Gastrocnemius medialis (tissue), 4 donors: Measurements from ENCODE around the gene PNMA6F. TPM values are rescaled to one million over a fixed set of nuclear protein-coding genes. Genes with fewer than 3 reads are reported as not detected.

Experiments used
- ATAC-seq, 2 donors: fragments of 150-250 bp; one replicate each; pipeline ENCODE4 v1.9.1; 2016
- DNase-seq, 2 donors: peaks; one replicate each; pipeline ENCODE4 v3.0.0-alpha.2; 2019
- H3K27ac ChIP-seq, 4 donors: fragments of 200-600 bp; sonication (generic); 1 replicate in 1 of 4; 2 replicates in 3 of 4; pipeline ENCODE4 v1.5.1; 2016 to 2018; ENCODE audit warnings: mild to moderate bottlenecking in 2 of 4, moderate library complexity in 1 of 4
- H3K27me3 ChIP-seq, 3 donors: fragments of 200-600 bp; sonication (generic) in 2 of 3; 1 replicate in 1 of 3; 2 replicates in 2 of 3; pipeline versions ENCODE4 v1.5.1 to v1.6.0; 2016 to 2019; ENCODE audit warnings: mild to moderate bottlenecking in 1 of 3, moderate library complexity in 1 of 3
- H3K36me3 ChIP-seq, 2 donors: fragments of 200-600 bp; sonication (generic) in 1 of 2; one replicate each; pipeline ENCODE4 v1.5.1; 2017 to 2018
- H3K4me1 ChIP-seq, 2 donors: fragments of 200-600 bp; sonication (generic) in 1 of 2; one replicate each; pipeline ENCODE4 v1.5.1; 2016 to 2017; ENCODE audit warnings: mild to moderate bottlenecking in 2 of 2
- H3K4me3 ChIP-seq, 4 donors: fragments of 200-600 bp; sonication (generic) in 3 of 4; 1 replicate in 1 of 4; 2 replicates in 3 of 4; pipeline ENCODE4 v1.5.1; 2016 to 2019; ENCODE audit warnings: mild to moderate bottlenecking in 2 of 4
- H3K9me3 ChIP-seq, 3 donors: fragments of 200-600 bp; sonication (generic) in 2 of 3; 1 replicate in 1 of 3; 2 replicates in 2 of 3; pipeline ENCODE4 v1.5.1; 2016 to 2019
- CTCF ChIP-seq, 5 experiments: fragments of 450-650 bp in 3 of 5; fragments of 200-600 bp in 2 of 5; sonication (generic) in 2 of 5; IDR thresholded peaks in 4 of 5; conservative IDR thresholded peaks in 1 of 5; 1 replicate in 4 of 5; 2 replicates in 1 of 5; pipeline ENCODE4 v1.5.1; 2016 to 2019; ENCODE audit warnings: antibody characterized with exemption in 5 of 5, mild to moderate bottlenecking in 3 of 5, moderate library complexity in 3 of 5
- POLR2A ChIP-seq, 2 donors: fragments of 450-650 bp; IDR thresholded peaks; one replicate each; pipeline ENCODE4 v1.6.1; 2017; ENCODE audit warnings: antibody characterized with exemption in 2 of 2, mild to moderate bottlenecking in 2 of 2, moderate library complexity in 2 of 2
- in situ Hi-C, 4 donors: fragments of 200-750 bp; cut with MboI; loops; one replicate each; pipeline versions ENCODE4 v1.15.0 to v1.8.0; 2017; ENCODE audit warnings: low sequenced_read_pairs in 4 of 4
- intact Hi-C: fragments of 100-400 bp; cut with DNase I; formaldehyde crosslinking; loops from one replicate; pipeline ENCODE4 v1.15.1; 2023; ENCODE audit warnings: low total_unique reads
- total RNA-seq, 4 donors: library from RNA; depleted of rRNA; stranded (reverse); fragments of >200 nt; gene quantifications; one replicate each; pipeline versions ENCODE4 v1.1.0 to v1.2.3, GENCODE V29; 2016

The PNMA6F gene
- total RNA-seq, 4 donors from 2014 or later, result not detected

- TF ChIP-seq CTCF (IDR thresholded peaks at IDR 0.05 in 4 of 5, conservative IDR thresholded peaks at IDR 0.05 in 1 of 5), result no peak
- no peak for TF ChIP-seq POLR2A (IDR thresholded peaks at IDR 0.05)
- Histone ChIP-seq H3K4me3 (no peak overlapping the region), H3K4me1 (no peaks in the 10 kb centered on the region), H3K9me3 (no peaks in the 10 kb centered on the region), H3K27ac (no peak overlapping the region), H3K27me3 (peaks cover 0 to 9% (median 0%) of the 10 kb centered on the region in 3 donors), H3K36me3 (no peaks in the 10 kb centered on the region)
- no peak for DNase-seq
- no peak for ATAC-seq
- in situ Hi-C loops (no loop called here), intact Hi-C loops (no loop called here)
These were observed 2.1 kb downstream of the PNMA6F start for GRCh38 chrX:153319295-153320046.

- peaks cover 0 to 9% (median 0%) of the 10 kb centered on the region in 3 donors for H3K27me3 ChIP-seq
- ATAC-seq, result no peak
- no peaks in the 10 kb centered on the region for H3K36me3 ChIP-seq
- no peak for TF ChIP-seq POLR2A (IDR thresholded peaks at IDR 0.05)
- TF ChIP-seq CTCF (IDR thresholded peaks at IDR 0.05 in 4 of 5, conservative IDR thresholded peaks at IDR 0.05 in 1 of 5), result no peak
- intact Hi-C loops, result no loop called here
- no peak overlapping the region for H3K27ac ChIP-seq
- no peak for DNase-seq
- no peak overlapping the region for H3K4me3 ChIP-seq
- in situ Hi-C loops, result no loop called here
- no peaks in the 10 kb centered on the region for H3K9me3 ChIP-seq
- H3K4me1 ChIP-seq, result no peaks in the 10 kb centered on the region
These were observed 2.8 kb downstream of the PNMA6F start for GRCh38 chrX:153318811-153319210.

- Histone ChIP-seq H3K4me3 (no peak overlapping the region), H3K27ac (no peak overlapping the region), H3K4me1 (no peaks in the 10 kb centered on the region), H3K9me3 (no peaks in the 10 kb centered on the region), H3K27me3 (peaks cover 0 to 9% (median 0%) of the 10 kb centered on the region in 3 donors), H3K36me3 (no peaks in the 10 kb centered on the region)
- in situ Hi-C loops (no loop called here), intact Hi-C loops (no loop called here)
- no peak for ATAC-seq
- TF ChIP-seq CTCF (IDR thresholded peaks at IDR 0.05 in 4 of 5, conservative IDR thresholded peaks at IDR 0.05 in 1 of 5) (no peak), POLR2A (IDR thresholded peaks at IDR 0.05) (no peak)
- no peak for DNase-seq
These were observed 3.4 kb downstream of the PNMA6F start for GRCh38 chrX:153317996-153318722.

- Histone ChIP-seq H3K4me1 (no peaks in the 10 kb centered on the region), H3K9me3 (no peaks in the 10 kb centered on the region), H3K4me3 (no peak overlapping the region), H3K36me3 (no peaks in the 10 kb centered on the region), H3K27ac (no peak overlapping the region), H3K27me3 (peaks cover 0 to 6% (median 0%) of the 10 kb centered on the region in 3 donors)
- DNase-seq, result no peak
- TF ChIP-seq CTCF (IDR thresholded peaks at IDR 0.05 in 4 of 5, conservative IDR thresholded peaks at IDR 0.05 in 1 of 5), result no peak
- no peak for TF ChIP-seq POLR2A (IDR thresholded peaks at IDR 0.05)
- in situ Hi-C loops, result no loop called here
- no peak for ATAC-seq
- intact Hi-C loops, result no loop called here
These were observed 4.3 kb downstream of the PNMA6F start for GRCh38 chrX:153317306-153317705.
